ENCODE data around the gene CREBBP. TPM values are rescaled to one million over a fixed set of nuclear protein-coding genes. Genes with fewer than 3 reads are reported as not detected.

The CREBBP gene
- total and polyA plus RNA-seq, 2 donors (not counting 1 experiment from before 2014, with no cell fraction given), result 6.1 to 22.6 TPM

DNA sequence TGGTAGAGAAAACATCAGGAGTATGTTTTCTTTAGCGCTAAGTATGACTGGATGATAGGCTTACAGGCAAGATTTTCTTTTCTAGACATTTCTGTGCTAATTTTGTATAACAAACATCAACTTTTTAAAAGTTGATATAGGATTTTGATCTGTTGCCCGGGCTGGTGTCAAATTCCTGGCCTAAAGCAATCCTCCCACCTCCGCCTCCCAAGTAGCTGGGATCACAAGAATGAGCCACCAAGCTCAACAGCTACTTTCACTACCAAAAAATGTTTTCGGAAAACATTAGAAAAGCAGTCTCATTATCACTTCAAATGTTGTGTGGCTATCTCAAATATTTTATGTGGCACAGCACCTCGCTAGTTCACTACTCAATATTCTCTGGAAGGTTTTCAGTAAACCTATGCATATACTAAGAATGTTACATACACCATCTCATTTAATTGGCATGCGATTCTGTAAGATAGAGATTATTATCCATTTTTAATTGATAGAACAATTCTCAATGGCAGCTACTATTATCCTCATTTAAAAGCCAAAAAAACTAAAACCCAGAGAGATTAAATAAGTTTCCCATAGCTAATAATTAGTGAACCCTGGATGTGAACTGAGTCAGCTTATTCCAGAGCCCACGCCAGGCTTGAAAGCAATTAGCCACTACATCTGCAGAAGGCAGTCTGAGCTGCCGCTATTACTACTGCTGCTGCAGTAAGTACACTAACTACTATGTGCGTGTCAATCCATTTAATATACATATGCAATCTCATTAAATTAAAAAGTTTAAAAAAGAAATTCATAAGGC, 41.7 kb downstream of the CREBBP start:
- Histone ChIP-seq H3K27ac (ENCODE audit: insufficient read depth, low read length) (no peak overlapping the region), H3K79me2 (ENCODE audit: control insufficient read depth, insufficient read depth, low read length) (peaks cover 78% of the 10 kb centered on the region), H3K4me1 (ENCODE audit: control insufficient read depth, extremely low read depth, insufficient read depth, low read length) (no peaks in the 10 kb centered on the region), H3K9me3 (ENCODE audit: control insufficient read depth, insufficient read depth, low read depth, low read length) (no peaks in the 10 kb centered on the region), H3K9ac (ENCODE audit: insufficient read depth, low read length) (no peak overlapping the region), H3K36me3 (ENCODE audit: control insufficient read depth, insufficient read depth, low read length) (no peaks in the 10 kb centered on the region), H4K20me1 (ENCODE audit: control insufficient read depth, extremely low read depth, insufficient read depth, low read length) (peaks cover 7% of the 10 kb centered on the region), H3K27me3 (ENCODE audit: control insufficient read depth, insufficient read depth, low read length) (no peaks in the 10 kb centered on the region), H2AFZ (ENCODE audit: low read length) (no peak overlapping the region), H3K4me3 (replicated peaks in 1 of 4; ENCODE audit: control extremely low read depth in 1 of 4, insufficient read depth in 1 of 4, low read depth in 3 of 4, low read length in 4 of 4) (no peak overlapping the region), H3K4me2 (ENCODE audit: extremely low read depth, insufficient read depth, low read length) (no peak overlapping the region)
- peak in 1 of 2 donors; percentile 47 for DNase-seq (ENCODE audit: low read depth in 2 of 2)
- no peak for TF ChIP-seq EZH2 (IDR thresholded peaks at IDR 0.05; ENCODE audit: low read length, missing control alignments)
- TF ChIP-seq, protein P1, sequence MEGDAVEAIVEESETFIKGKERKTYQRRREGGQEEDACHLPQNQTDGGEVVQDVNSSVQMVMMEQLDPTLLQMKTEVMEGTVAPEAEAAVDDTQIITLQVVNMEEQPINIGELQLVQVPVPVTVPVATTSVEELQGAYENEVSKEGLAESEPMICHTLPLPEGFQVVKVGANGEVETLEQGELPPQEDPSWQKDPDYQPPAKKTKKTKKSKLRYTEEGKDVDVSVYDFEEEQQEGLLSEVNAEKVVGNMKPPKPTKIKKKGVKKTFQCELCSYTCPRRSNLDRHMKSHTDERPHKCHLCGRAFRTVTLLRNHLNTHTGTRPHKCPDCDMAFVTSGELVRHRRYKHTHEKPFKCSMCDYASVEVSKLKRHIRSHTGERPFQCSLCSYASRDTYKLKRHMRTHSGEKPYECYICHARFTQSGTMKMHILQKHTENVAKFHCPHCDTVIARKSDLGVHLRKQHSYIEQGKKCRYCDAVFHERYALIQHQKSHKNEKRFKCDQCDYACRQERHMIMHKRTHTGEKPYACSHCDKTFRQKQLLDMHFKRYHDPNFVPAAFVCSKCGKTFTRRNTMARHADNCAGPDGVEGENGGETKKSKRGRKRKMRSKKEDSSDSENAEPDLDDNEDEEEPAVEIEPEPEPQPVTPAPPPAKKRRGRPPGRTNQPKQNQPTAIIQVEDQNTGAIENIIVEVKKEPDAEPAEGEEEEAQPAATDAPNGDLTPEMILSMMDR (conservative IDR thresholded peaks at IDR 0.05 in 1 of 2, IDR thresholded peaks at IDR 0.05 in 1 of 2; ENCODE audit: low read depth in 1 of 2, low read length in 2 of 2), result no peak

DNA sequence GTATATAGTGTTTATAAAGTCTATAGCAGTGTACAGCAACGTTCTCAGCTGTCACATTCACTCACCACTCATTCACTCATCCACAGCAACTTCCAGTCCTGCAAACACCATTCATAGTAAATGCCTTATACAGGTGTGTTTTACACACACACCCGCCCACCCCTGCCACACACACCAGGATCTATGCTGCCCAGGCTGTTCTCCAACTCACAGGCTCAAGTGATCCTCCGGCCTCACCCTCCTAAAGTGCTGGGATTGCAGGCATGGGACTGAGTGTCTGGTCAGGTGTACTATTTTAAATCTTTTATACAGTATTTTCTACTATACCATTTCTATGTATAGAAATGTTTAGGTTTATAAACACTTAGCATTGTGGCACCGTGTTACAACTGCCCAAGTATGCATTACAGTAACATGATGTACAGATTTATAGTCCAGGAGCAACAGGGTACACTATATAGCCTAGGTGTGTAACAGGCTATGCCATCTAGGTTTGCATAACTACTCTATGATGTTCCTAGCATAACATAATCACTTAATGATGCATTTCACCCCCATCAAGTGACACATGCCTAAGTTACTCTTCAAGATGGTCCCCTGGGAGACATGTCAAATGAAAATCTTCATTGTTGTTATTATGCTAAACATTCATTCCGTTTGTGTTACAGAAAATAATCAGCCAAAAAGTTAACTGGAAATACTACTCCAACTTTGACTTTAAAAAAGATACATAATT, 42.5 kb downstream of the CREBBP start:
- no peak for DNase-seq (ENCODE audit: low read depth in 2 of 2)
- H3K27ac ChIP-seq (ENCODE audit: insufficient read depth, low read length), result no peak overlapping the region
- TF ChIP-seq EZH2 (IDR thresholded peaks at IDR 0.05; ENCODE audit: low read length, missing control alignments), result no peak
- H3K9ac ChIP-seq (ENCODE audit: insufficient read depth, low read length), result no peak overlapping the region
- no peaks in the 10 kb centered on the region for H3K36me3 ChIP-seq (ENCODE audit: control insufficient read depth, insufficient read depth, low read length)
- no peak overlapping the region for H2AFZ ChIP-seq (ENCODE audit: low read length)
- peaks cover 7% of the 10 kb centered on the region for H4K20me1 ChIP-seq (ENCODE audit: control insufficient read depth, extremely low read depth, insufficient read depth, low read length)
- peaks cover 79% of the 10 kb centered on the region for H3K79me2 ChIP-seq (ENCODE audit: control insufficient read depth, insufficient read depth, low read length)
- no peaks in the 10 kb centered on the region for H3K4me1 ChIP-seq (ENCODE audit: control insufficient read depth, extremely low read depth, insufficient read depth, low read length)
- H3K4me3 ChIP-seq (replicated peaks in 1 of 4; ENCODE audit: control extremely low read depth in 1 of 4, insufficient read depth in 1 of 4, low read depth in 3 of 4, low read length in 4 of 4), result no peak overlapping the region
- no peak overlapping the region for H3K4me2 ChIP-seq (ENCODE audit: extremely low read depth, insufficient read depth, low read length)
- no peaks in the 10 kb centered on the region for H3K27me3 ChIP-seq (ENCODE audit: control insufficient read depth, insufficient read depth, low read length)
- H3K9me3 ChIP-seq (ENCODE audit: control insufficient read depth, insufficient read depth, low read depth, low read length), result no peaks in the 10 kb centered on the region

DNA sequence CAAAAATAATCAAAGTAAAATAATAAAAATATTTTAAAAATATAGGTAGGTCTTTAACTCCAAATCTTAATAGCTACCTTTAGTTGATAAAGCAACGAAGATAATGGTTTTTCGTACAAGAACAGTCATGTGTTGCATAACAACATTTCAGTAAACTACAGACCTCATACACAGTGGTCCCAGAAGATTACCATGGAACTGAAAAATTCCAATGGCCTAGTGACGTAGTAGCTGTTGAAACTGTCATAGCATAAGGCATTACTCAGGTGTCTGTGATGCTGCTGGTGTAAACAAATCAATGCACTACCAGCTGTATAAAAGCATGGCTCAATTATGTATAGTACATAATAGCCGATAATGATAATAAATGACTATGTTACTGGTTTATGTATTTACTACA, 43.9 kb downstream of the CREBBP start:
- Histone ChIP-seq H3K27me3 (ENCODE audit: control insufficient read depth, insufficient read depth, low read length) (no peaks in the 10 kb centered on the region), H3K4me3 (replicated peaks in 1 of 4; ENCODE audit: control extremely low read depth in 1 of 4, insufficient read depth in 1 of 4, low read depth in 3 of 4, low read length in 4 of 4) (no peak overlapping the region), H3K36me3 (ENCODE audit: control insufficient read depth, insufficient read depth, low read length) (no peaks in the 10 kb centered on the region), H3K27ac (ENCODE audit: insufficient read depth, low read length) (no peak overlapping the region), H3K9ac (ENCODE audit: insufficient read depth, low read length) (no peak overlapping the region), H2AFZ (ENCODE audit: low read length) (no peak overlapping the region), H3K79me2 (ENCODE audit: control insufficient read depth, insufficient read depth, low read length) (peaks cover 83% of the 10 kb centered on the region), H3K4me2 (ENCODE audit: extremely low read depth, insufficient read depth, low read length) (no peak overlapping the region), H3K9me3 (ENCODE audit: control insufficient read depth, insufficient read depth, low read depth, low read length) (no peaks in the 10 kb centered on the region), H4K20me1 (ENCODE audit: control insufficient read depth, extremely low read depth, insufficient read depth, low read length) (peaks cover 3% of the 10 kb centered on the region), H3K4me1 (ENCODE audit: control insufficient read depth, extremely low read depth, insufficient read depth, low read length) (no peaks in the 10 kb centered on the region)
- peak in 1 of 2 donors; percentile 62 for DNase-seq (ENCODE audit: low read depth in 2 of 2)
- no peak for TF ChIP-seq EZH2 (IDR thresholded peaks at IDR 0.05; ENCODE audit: low read length, missing control alignments)
